Measurements from ENCODE around the gene LSM14B.
"Not testable (repeated sequence)": the region's sequence is repeated elsewhere in the genome, so short reads cannot be mapped to it uniquely, and the experiment has no call there.

The LSM14B gene

DNA sequence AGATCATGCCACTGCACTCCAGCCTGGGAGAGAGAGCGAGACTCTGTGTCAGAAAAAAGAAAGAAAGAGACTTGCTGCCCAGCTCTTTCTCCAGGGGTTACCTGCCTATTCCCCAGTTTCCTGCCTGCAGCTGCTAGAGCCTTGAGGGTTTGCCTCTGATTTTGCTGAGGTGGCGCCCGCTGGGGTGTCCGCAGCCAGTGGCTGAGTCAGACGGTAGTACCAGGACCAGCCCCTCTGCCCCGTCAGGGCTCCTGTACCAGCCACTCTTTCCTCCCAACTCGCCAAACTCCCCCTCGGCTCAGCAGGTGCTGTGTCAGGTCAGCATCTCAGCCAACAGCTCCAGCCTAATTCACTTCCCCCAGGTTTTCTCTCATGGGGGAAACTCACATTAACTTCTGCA, 7.4 kb upstream of the LSM14B start:
- no peak for DNase-seq

DNA sequence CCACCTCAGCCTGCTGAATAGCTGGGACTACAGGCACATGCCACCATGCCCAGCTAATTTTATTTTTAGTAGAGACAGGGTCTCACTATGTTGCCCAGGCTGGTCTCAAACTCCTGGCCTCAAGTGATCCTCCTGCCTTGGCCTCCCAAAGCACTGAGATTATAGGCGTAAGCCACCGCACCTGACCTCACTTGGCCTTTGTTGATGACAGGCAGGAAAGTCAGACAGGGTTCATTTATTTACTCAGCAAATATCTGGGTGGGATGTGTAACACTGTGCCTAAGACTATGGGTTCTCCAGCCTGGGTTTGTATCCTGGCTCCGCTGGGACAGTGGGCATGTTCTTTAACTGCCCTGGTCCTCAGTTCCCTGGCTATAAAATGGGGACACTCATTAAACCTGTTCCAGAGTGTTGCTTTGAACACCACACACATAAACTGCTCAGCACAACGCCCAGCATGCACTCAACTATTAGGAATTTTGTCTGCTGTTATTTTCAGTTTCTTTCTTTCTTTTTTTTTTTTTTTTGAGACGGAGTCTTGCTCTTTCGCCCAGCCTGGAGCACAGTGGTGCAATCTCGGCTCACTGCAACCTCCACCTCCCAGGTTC, 6.4 kb upstream of the LSM14B start:
- DNase-seq, result not testable (repeated sequence)

DNA sequence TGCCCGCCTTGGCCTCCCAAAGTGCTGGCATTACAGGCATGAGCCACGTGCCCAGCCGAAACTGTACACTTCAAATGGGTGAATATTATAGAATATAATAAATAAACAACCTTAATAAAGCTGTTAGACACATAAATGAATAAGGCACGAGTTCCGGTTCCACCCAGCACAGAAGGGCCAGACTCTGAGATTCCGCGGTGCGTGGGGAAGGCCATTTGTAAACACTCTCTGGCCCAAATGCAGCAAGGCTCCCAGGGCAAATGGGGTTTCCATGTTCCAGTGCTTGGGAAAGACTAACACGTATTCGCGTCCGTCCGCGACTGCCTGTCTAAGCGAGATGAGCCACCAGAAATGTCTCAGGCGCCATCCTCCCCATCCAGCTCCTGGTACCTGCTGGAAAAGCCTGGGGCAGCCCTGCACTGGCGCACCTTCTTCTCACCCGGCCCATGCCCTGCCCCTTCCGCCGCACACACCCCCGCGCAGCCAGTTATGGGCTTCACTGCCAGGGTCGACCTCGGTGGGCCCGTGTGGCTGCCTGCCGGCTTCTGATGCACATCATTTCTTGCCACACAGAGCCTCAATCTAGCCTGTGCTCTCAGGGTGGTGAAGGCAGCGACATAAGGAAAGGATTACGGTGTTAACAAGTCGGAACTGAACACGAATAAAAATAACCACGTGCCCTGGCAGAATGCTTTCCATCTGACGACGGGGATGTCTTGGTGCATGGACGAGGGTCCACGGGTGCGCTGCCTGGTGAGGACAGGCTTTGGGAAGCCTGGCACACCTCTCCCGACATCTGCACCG, 5.5 kb upstream of the LSM14B start:
- DNase-seq, result no peak

DNA sequence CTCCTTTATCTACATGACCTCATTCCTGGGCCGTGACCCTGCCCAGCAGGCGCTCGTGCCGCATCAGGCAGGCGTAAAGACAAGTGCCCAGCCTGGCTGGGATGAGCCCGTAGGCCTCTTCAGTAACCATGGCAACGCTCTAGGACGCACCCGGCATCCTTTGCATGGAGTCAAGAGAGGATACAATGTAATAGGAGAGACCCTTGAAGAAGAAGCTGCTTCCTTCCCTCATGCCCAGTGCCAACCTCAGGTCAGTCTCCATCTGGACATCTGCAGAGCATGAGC, 5.0 kb upstream of the LSM14B start:
- no peak for DNase-seq

DNA sequence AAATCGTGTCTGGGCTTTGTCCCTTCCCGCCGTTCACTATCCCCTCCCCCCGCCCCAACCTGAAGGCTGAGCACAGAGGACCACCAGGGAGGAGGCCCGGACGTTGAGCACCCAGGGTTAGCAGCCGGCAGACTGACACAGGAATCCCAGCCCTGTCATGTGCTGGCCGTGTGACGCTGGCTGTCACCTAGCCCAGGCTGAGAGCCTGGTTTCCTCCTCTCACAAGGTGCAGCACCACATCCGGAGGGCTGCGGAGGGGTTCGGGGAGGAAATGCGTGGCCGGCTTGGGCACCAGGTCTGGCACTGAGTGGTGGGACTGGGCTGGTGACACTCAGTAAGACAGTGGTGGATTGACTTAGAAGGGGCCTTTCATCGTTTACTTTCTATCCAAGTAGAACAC, 4.6 kb upstream of the LSM14B start:
- no peak for DNase-seq

DNA sequence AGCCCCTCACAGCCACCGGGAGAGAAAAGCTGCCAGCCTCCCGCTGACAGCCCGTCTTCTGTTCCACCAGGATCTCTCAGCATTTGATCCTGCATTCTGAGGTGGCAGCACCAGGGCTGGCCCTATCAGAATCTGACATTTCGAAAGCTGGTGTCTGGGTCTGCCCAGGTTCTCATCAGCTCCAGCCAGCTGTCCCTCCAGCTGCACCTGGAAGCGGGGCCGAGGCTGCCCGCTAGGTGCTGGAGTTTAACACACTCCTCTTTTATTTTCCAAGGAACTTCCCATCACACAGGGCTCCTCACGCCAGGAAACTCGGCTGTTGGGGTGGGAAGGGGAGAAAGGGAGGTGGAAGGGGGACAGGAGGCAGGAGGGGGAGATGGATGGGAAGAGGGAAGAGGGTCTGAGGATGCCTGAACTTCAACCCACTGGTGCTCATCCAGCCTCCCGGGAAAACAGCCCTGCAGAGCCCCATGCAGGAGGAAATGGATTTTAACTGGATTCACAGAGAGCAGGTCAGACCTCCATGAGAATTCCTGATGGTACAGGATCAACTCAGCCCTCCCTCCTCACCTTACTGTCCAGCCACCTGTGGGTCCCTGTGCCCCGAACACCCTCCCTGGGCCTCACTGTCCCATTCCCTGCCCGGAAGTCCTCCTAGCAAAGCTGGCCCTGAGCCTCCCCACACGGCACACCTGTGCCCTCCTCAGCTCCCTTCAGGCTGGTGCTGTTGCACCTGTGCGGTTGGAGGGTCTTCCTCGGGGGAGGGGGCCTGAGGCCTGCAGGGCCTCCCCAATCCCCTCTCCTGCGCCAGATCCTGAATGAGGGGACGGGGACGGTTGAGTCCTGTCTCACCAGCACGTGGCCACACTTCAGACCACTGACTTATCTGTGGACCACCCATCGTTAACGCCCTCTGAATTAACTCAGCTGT, 3.9 kb upstream of the LSM14B start:
- no peak for DNase-seq

DNA sequence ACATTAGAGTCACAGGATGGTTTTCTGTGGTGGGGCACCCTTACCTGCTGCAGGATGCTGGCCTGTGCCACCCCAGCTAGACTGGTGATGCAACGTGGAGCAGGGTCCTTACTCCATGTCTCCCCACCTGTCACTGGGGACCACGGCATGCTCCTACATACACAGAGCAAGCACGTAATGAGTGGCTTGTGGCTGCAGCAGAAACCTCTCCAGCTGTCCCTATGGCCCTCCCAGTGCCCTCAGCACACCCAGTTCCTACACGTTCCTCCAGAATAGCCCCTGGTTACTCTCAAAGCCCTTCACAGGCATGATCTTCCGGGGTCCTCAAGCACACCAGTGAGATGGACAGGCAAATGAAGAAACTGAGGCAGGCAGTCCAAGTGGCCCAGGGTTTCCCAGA, 3.2 kb upstream of the LSM14B start:
- DNase-seq, result no peak

DNA sequence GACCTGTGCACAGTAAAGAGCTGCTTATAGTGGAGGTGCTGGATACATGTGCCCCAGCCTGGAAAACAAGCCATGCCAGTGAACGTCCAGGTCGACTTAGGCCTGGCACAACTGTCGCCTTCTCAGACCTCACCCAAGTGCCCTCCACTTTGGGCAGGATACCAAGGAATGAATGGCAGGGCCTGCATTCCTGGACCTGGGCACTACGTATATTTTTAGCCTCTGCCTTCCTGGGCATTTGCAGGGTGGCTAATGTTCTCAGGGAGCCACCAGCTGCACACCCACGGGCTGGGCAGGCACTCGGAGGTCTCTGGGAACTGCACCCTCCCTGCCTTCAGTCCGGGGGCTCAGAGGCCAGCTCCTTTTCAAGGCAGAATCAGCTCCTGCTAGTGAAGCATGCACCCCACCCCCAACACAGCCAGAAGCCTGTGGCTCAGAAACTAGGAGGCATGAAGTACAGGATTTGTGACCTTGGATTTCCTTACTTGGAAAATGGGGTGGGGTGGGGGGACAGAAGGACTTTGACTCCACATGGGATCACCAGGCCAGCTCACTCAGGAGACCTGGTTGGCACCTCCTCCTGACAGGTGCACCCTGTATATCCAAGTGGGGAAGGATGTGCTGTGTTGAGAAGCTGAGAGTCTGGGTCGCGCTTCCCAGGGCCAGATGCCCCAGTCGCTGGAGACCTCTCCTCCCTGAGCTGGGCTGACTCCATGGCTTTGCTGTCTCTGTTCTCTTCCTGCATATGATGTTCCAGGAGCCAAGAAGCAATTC, 2.5 kb upstream of the LSM14B start:
- DNase-seq, result no peak

DNA sequence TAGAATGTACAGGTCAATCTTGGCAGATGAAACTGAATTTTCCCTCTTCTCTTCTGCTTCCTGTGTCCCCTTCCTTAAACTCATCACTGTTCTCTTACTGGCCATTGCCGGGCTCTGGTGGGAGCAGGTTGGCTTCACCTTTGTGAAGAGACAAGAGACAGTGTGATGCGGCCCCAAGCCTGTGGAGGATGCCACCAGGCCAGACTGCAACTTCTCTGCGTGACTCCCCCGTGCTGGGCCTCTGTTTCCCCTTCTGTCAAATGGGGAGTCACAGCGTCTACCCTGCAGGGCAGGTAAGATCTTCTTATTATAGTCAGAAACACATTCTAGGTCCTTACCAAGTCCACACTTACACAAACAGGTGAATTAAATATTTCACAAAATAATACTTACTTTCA, 1.9 kb upstream of the LSM14B start:
- DNase-seq, result no peak

DNA sequence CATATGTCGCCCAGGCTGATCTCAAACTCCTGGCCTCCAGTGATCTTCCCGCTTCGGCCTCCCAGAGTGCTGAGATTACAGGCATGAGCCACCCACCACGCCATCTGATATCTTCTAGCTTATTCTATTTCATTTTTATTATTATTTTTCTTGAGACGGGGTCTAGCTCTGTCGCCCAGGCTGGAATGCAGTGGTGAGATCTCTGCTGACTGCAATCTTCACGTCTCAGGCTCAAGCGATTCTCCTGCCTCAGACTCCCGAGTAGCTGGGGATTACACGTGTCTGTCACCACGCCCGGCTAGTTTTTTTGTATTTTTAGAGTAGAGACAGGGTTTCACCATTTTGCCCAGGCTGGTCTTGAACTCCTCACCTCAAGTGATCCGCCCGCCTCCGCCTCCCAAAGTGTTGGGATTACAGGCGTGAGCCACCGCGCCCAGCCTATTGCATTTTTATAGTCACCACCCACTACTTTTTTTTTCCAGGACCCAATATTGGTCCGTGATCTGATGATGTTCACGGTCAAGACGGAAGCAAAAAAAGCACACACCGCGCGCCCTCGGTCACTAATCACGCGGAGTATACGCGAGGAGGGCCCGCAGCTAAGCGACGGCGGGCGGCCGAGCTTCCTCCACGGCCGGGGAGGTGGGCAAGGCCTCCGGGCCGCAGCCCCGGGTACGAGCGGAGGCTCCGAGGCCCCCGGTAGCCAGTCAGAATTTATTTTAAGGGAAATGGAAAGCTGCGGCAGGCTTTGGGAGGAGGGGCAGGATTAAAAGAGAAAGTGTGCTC, 1.1 kb upstream of the LSM14B start:
- peak; percentile 73 to 82 (median 78) for DNase-seq

DNA sequence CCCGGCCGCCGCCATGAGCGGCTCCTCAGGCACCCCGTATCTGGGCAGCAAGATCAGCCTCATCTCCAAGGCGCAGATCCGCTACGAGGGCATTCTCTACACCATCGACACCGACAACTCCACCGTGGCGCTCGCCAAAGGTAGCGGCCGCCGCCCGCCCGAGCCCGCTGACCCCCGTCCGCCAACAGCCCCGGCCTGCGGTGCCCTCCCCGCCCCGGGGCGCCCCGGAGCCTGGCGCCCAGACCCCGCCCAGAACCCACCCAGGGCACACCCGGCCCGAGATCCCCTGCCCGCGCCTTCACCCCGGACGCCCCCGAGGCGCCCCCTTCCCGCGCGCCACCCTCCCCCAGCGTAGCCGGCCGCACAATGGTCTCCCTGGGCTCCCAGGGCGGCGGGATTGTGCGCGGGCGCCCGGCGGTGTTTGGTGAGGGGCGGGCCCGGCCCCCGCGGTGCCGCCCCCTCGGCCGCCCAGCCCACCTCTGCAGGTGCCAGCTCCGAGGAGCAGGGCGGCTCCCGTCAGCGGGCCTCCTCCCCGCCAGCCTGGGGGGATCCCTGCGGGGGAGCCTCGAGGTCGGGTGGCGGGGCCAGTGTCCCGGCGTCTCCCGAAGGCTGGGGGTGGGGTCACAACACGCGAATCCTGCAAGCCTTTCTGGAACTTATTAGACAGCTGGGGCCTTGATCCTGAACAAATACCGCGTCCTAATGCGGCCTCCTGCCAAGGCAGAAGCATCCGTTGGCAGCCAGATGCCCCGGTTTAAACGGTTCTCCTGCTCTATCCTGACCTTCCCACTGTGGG, 577 bp downstream of the LSM14B start:
- DNase-seq, result peak in 1 of 3 donors; percentile 36

DNA sequence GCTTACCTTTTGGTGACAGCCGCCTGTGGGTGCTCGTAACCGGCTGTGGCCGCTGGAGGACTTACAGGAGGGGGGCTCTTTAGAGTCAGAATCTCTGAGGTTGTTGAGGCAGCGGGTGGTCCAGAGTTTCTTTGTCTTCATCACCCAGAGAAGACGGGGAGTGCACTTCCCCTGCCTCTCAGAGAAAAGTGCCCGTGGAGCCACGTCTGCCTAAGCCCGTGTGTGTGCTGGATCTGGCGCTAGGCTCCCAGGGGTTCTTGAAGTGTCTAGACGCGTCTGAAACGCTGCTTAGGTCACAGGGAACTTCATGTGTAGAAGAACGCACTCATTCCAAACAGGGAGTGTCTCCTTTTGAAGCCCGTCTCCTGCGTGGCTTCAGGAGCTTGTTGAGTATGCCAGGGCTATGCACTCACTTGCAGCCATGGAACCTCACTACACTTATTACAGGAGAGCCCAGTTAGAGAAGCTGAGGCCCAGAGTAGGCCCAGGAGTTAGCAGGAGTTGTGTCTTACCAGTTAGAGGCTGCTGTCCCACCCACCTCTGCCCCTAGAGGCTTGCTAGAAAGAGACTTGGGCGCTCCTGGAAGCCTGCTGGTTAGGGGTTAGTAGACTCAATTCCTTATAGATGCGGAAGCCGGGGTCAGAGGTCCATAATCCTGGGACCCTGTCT, 1.3 kb downstream of the LSM14B start:
- peak in 1 of 3 donors; percentile 24 for DNase-seq

DNA sequence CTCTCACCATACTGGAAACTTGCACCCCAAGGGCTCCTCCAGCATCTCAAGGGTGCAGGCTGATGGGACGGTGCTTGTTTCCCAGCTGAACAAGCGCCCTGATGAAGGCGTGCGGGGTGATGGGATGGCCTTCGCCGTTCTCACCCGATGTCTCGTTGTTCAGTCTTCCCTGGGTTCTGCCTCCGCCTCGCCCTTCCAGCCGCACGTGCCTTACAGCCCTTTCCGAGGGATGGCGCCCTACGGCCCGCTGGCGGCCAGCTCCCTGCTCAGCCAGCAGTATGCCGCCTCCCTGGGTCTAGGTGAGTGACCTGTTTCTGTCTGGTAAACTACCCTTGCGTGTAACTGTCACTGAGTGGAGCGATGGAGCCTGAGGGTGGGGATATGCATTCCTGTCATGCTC, 3.9 kb downstream of the LSM14B start:
- DNase-seq, result no peak

DNA sequence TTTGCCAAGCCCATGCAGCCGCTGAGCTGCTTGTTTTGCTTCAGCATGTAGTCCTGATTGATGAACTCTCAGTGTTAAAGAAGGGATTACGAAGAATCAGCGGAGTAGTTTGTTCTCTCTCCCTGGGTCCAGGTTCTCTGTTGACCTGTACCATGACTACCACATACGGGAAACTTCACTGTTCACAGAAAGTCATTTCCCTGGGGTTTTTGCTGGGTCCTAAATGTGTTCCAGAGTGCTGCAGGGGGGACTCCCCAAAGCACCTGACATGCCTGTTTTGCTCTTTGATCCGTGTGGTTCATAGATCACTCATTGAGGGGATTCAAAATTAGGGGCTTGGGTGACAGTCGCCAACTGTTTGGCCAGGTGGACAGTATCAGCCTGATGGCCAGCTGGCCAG, 5.5 kb downstream of the LSM14B start:
- DNase-seq, result no peak

DNA sequence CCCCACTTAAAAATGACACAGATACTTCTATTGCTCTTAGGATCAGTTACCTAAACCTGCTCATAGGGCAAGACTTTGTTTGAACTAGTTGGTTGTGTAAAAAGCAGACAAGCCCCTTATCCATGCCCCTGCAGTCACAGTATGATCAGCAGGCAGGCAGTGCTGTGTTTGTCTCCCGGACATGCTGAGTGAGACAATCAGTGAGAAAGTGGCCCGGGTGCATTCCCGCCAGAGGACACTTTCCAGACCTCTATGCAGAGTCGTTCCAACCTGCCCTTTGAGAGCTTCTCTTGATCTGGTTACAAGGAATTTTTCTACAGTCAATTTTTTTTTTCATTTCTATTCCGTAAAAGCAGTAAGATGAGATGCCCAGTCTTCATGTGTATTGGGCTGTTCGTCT, 6.2 kb downstream of the LSM14B start:
- DNase-seq, result no peak

DNA sequence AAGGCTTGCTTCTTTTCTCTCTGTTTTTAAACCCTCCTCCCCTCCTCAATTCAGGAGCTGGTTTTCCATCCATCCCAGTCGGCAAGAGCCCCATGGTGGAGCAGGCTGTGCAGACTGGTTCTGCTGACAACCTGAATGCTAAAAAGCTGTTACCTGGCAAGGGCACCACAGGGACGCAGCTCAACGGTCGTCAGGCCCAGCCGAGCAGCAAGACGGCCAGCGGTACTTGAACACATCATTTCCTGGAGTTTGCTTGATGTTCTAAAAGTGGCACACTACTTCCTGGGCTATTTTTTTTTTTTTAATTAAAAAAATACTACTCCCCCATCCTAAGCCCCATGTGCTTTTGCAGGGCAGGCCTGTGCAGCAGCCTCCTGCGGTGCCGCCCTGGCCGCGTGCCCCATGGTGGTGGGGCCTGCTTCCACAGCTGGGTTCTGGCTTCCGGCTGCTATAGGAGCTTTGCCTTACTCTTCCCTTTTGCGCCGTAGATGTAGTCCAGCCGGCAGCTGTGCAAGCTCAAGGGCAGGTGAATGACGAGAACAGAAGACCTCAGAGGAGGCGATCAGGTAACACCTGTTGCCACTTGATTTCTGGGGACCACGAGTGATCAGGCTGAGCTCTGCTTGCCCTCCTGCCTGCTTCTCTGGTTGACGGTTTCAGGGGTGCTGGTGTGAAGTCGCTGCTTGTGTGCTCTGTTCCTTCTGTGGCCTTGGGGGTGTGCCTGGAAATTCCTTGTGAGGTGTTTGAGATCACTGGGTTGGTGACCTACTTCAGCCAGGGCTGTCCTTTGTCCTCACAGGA, 7.7 kb downstream of the LSM14B start:
- DNase-seq, result no peak

DNA sequence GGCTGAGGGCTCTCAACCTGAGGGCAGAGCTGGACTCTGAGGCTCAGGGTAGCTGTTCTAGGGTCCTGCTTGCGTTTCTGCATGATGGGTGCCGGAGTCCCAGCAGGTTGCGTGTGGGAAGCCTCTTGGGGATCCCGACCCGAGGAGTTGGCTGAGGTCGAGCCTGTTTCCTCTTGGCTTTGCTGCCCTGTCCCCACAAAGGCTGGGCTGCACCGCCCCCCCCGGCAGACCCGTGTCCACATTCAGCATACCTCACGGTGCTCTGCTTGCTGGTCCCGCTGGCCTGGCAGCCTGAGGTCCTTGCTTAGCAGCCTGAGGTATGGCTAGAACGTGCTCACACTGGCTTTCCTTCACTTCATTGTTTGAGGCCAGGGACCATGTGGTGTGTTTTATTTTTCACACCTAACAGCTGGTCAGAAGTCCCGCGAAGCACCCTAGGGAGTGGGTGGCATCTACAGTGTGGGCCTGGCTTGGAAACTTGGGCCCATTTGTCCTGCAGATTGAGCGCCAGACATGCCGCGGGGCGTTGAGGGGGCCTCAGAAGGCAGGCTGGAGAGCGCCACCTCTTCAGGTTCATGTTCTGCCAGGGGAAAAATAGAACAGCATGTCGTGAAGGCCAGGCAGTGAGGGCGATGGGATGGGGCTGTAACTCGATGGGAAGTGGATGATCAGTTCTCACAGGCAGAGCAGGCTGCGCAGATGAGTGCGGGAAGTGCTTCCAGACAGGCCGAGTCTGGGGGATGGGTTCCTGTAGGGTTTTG, 9.5 kb downstream of the LSM14B start:
- DNase-seq, result no peak

DNA sequence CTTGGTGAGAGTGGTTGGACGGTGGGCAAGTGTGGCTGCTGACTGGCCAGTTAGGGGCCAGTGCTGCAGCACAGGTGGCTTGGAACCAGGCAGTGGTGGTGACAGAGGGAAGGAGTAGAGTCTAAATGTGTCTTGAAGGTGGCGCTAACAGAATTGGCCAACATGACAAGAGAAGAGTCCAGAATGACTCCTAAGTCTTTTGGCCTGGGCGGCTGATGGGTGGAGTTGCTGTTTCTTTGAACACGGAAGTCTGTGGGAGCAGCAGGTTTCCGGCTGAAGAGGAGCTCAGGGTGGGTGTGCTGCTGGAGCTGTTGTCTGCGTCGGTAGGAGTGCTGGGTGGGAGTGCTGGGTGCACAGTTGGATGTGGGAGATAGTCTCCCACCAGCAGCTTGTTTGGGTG, 10.1 kb downstream of the LSM14B start:
- peak; percentile 42 to 49 (median 45) for DNase-seq

All from suppressor macrophage treated with lipopolysaccharide for 1 hour (primary cell).